NOMO-1 treated with DMSO at 0.1 percent for 48 hours (cell line): Measurements from ENCODE around the gene RNF146.
"Not testable (repeated sequence)": the region's sequence is repeated elsewhere in the genome, so short reads cannot be mapped to it uniquely, and the experiment has no call there.

Experiments used
- DNase-seq: peaks from one replicate; lab custom pipeline; 2025; ENCODE audit not compliant: unreplicated experiment; lab: John Stamatoyannopoulos, UW

Gene RNF146

GRCh38 chr6:127266178-127266891, at the start of gene RNF146:
Gene RNF146 (plus strand): TSS chr6:127266864. CDS start chr6:127280339, 13,475 bp downstream.
- DNase-seq, result peak; percentile 84

- no peak for DNase-seq
These were observed 46.8 kb upstream of the RNF146 start for GRCh38 chr6:127219869-127220268.

GRCh38 chr6:127221201-127221600, 45.5 kb upstream of the RNF146 start:
- no peak for DNase-seq

GRCh38 chr6:127222418-127222817, 44.2 kb upstream of the RNF146 start:
- DNase-seq, result no peak

- DNase-seq, result no peak
These were observed 41.2 kb upstream of the RNF146 start for GRCh38 chr6:127225497-127225896.

GRCh38 chr6:127233819-127234218, 32.8 kb upstream of the RNF146 start:
- not testable (repeated sequence) for DNase-seq

GRCh38 chr6:127243501-127243900, 23.2 kb upstream of the RNF146 start:
- no peak for DNase-seq

GRCh38 chr6:127247114-127248096, 19.3 kb upstream of the RNF146 start:
- no peak for DNase-seq

- no peak for DNase-seq
These were observed 17.0 kb upstream of the RNF146 start for GRCh38 chr6:127249621-127250020.

GRCh38 chr6:127255286-127255685, 11.4 kb upstream of the RNF146 start:
- no peak for DNase-seq

- no peak for DNase-seq
These were observed 3.8 kb upstream of the RNF146 start for GRCh38 chr6:127262896-127263295.

GRCh38 chr6:127263481-127263880, 3.2 kb upstream of the RNF146 start:
- DNase-seq, result no peak

- DNase-seq, result peak; percentile 56
These were observed 405 bp downstream of the RNF146 start for GRCh38 chr6:127266892-127267645.

- no peak for DNase-seq
These were observed 1.3 kb downstream of the RNF146 start for GRCh38 chr6:127267646-127268625.

- peak; percentile 23 for DNase-seq
These were observed 5.9 kb downstream of the RNF146 start for GRCh38 chr6:127272576-127272975.

GRCh38 chr6:127273499-127273898, 6.8 kb downstream of the RNF146 start:
- no peak for DNase-seq

- no peak for DNase-seq
These were observed 9.7 kb downstream of the RNF146 start for GRCh38 chr6:127276331-127276730.

GRCh38 chr6:127277878-127278843, 11.5 kb downstream of the RNF146 start:
- DNase-seq, result no peak

- peak; percentile 31 for DNase-seq
These were observed 13.2 kb downstream of the RNF146 start for GRCh38 chr6:127279815-127280214.
